Measurements from ENCODE around the gene CENPF.

The CENPF gene

GRCh38 chr1:214658175-214658574 is 55.2 kb downstream of the CENPF start:
- no peak overlapping the region for H3K27ac ChIP-seq
- TF ChIP-seq CTCF (IDR thresholded peaks at IDR 0.05), result no peak

- no peak overlapping the region for H3K27ac ChIP-seq
- no peak for TF ChIP-seq ZFX (IDR thresholded peaks at IDR 0.05; ENCODE audit: borderline replicate concordance)
- peak; percentile 55 for TF ChIP-seq CTCF (IDR thresholded peaks at IDR 0.05)
Measured at GRCh38 chr1:214658785-214659184, 55.8 kb downstream of the CENPF start.

- no peak overlapping the region for H3K27ac ChIP-seq
- TF ChIP-seq CTCF (IDR thresholded peaks at IDR 0.05) (no peak), ZFX (IDR thresholded peaks at IDR 0.05; ENCODE audit: borderline replicate concordance) (no peak)
Measured at GRCh38 chr1:214660190-214660589, 57.2 kb downstream of the CENPF start.

GRCh38 chr1:214660900-214661299 is 57.9 kb downstream of the CENPF start:
- no peak overlapping the region for H3K27ac ChIP-seq
- TF ChIP-seq CTCF (IDR thresholded peaks at IDR 0.05), result peak; percentile 13; the same call in 1 of the 2 replicates
- TF ChIP-seq ZFX (IDR thresholded peaks at IDR 0.05; ENCODE audit: borderline replicate concordance), result no peak

- TF ChIP-seq CTCF (IDR thresholded peaks at IDR 0.05) (no peak), ZFX (IDR thresholded peaks at IDR 0.05; ENCODE audit: borderline replicate concordance) (no peak)
- no peak overlapping the region for H3K27ac ChIP-seq
Measured at GRCh38 chr1:214662223-214662785, 59.3 kb downstream of the CENPF start.

- H3K27ac ChIP-seq, result no peak overlapping the region
- TF ChIP-seq ZFX (IDR thresholded peaks at IDR 0.05; ENCODE audit: borderline replicate concordance) (no peak), CTCF (IDR thresholded peaks at IDR 0.05) (no peak)
Measured at GRCh38 chr1:214664651-214665433, 61.8 kb downstream of the CENPF start.

- TF ChIP-seq CTCF (IDR thresholded peaks at IDR 0.05), result no peak
- TF ChIP-seq ZFX (IDR thresholded peaks at IDR 0.05; ENCODE audit: borderline replicate concordance), result no peak
- no peak overlapping the region for H3K27ac ChIP-seq
Measured at GRCh38 chr1:214665606-214666110, 62.7 kb downstream of the CENPF start.
